ENCODE measurements around the gene IKZF2.

IKZF2 gene

GRCh38 chr2:212994976-212995375 lies 156.4 kb downstream of the IKZF2 start:
- DNase-seq: no peak

DNA sequence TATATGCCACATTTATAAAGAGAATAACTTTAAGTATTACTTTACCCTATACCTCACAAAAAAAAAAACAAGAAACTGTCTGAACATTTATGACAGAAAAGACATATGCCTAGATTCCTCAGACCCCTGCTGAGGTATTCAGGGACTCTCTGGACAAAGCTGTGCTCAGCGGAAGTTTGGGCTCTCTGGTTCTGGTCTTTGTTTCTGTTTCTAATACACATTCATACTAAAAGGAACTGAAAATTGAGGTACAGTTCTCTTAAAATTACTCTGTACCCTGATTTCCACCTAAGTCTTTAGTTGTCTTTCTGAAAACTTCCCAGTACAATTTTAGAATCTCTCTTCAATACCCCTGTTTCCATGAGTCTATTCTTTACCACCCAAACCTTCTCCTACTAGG lies 160.3 kb downstream of the IKZF2 start:
- DNase-seq: no peak

GRCh38 chr2:212990697-212991096 lies 160.7 kb downstream of the IKZF2 start:
- DNase-seq: no peak

- DNase-seq: no peak
Measured at GRCh38 chr2:212987492-212987891, 163.9 kb downstream of the IKZF2 start.

DNA sequence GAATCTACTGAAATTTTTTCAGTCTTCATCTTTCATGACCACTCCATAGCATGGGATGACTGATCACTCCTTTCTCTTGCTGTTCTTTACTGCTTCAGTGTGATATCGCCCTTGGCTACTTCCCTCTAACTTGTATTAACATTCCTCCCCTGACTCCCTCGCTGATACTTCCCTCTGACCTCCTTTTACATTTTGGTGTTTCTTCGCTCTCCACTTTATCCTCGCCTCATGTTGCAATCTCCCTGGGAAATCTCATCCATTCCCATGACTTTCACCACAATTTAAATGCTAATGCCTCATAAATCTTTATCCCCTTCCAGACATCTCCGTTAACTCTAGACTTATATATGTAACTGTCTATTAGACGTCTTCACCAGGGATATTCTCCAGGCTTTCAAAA lies 167.3 kb downstream of the IKZF2 start:
- no peak for DNase-seq

- DNase-seq: no peak
Measured at GRCh38 chr2:212979799-212980198, 171.6 kb downstream of the IKZF2 start.

DNA sequence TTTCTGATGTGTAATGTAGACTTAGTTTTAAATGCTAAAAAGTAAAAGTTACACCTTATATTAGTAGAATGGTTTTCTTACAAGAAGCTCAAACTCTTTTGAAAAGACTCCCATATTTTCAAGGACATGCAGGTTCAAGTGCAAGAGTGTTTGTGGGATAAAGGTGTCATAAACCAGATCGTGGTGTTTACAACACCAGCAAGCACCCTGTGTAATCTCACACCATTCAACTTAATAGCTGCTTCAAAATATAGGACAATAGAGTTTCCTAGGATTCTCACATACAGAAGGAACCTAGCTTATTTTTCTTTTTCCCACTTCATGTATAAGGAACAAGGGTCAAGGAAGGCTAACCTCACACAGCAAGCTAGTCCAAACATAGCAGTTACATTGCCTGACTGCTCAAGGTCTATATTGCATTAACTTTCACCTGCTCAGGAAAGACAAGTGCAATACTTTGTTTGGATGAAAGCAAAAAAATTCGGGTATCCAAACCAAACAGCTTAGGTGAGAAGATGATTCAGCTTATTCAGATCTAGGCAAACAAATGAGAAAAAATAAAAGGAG lies 172.3 kb downstream of the IKZF2 start:
- no peak for DNase-seq

DNA sequence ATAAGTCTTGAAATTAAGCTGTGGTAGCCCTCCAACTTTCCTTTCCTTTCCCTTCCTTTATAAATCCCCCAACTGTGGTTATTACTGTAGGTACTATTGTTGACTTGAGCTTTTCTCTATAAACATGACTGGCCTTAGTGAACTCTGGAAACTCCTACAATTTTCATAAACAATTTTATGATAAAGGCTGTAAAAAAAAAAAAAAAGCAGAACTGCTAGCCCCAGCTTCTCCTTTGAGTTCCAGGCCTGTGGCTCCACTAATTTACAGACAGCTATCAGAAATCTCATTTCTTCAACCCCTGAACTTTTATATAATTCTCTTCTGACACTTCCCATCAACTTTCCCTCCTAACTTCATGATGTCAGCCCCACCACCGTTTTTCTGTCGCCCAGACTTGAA lies 174.3 kb downstream of the IKZF2 start:
- no peak for DNase-seq

GRCh38 chr2:212975333-212975732 lies 176.1 kb downstream of the IKZF2 start:
- no peak for DNase-seq

- no peak for DNase-seq
Measured at GRCh38 chr2:212974692-212975091, 176.7 kb downstream of the IKZF2 start.

DNA sequence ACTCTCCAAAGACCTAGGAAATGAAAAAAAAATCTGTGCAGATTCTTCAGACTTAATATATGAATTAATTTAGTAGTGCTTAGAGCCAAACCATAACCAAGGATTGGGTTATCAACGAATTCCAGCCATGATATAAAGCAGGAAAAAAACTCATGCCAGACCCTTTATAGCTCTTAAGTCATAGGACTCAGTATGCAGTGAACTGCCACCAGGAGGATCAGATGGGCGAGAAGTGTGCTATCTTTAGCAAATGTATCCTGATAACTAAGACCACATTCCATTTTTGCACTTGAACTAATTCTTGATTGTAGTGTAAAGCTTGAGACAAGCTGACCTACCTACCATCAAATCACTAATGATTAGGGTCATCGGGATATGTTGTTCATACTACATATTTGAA lies 178.1 kb downstream of the IKZF2 start:
- no peak for DNase-seq

DNA sequence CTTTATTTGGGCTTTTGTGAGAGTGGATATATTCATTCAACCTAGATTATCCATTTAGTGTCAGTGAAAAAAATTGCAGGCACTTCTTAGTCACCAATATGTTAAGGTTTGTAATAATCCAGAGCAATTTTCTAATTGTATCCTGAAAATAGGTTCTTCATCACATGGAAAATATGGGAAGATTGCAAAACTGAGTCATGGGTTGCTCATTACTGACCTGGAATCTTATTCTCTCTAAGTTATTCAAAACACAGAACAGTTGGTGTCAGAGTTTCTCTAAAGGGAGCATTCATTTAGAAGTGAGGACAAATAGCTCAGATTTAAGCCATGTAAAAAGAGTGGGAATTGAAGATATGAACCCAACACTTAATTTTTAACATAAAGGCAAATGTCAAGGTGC lies 181.3 kb downstream of the IKZF2 start:
- DNase-seq: no peak

GRCh38 chr2:212968284-212969081 lies 182.9 kb downstream of the IKZF2 start:
- DNase-seq: no peak

DNA sequence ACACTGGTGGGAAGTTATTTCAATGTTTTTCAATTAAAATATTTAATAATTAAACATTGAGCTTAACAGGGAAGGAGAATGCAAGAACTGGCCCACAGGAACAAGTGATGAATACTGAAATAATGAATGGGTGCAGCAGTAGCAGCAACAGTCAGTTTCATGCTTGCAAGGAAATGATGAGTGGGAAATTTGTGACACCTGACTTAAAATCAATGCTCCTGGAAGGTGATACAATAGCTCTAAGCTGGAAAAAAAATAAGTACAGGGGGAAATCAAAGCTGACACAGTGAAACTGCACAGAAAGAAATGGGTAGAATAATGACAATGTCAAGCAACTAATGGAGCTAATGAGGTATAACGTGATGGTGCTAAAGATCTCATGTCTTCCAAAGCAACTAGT lies 184.5 kb downstream of the IKZF2 start:
- DNase-seq: no peak

DNA sequence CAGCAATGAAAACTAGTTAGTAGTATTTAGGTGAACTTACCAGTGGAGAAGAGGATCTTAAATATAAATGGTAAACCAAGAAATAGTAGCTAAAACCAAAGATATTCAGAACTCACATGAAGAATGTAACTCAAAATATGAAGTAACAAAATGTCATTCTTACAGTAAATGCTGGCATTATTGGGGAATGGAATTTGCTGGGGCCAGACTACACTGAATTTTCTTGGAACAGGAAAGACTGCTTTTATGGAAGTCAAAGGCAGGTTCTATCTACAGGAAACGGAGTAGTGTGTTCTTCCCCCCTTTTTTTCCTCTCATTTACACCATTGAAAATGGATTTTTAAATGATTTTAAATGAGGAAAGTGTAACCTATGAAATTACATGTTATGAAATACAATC lies 188.7 kb downstream of the IKZF2 start:
- DNase-seq: no peak

DNA sequence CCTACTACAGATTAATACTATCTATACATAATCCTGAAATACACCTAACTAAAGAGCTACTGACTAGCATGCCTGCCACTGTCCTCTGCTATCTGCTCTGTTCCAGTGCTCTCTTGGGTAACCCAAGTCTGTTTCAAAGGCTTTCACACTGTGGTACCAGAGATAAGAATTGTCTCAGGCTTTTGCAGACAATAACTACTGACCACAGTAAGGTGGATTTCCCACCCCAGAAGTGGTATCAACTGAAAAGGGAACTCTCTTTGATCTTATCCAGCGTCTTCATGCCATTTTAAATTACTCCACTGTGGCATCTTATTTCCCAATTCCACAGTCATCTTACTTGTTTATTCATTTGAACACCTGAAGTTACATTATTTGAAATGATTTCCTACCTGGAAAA lies 190.2 kb downstream of the IKZF2 start:
- no peak for DNase-seq

- DNase-seq: no peak
Measured at GRCh38 chr2:212960336-212960735, 191.1 kb downstream of the IKZF2 start.

- no peak for DNase-seq
Measured at GRCh38 chr2:212959471-212960117, 191.8 kb downstream of the IKZF2 start.

GRCh38 chr2:212958757-212959295 lies 192.6 kb downstream of the IKZF2 start:
- DNase-seq: peak; percentile 13

- no peak for DNase-seq
Measured at GRCh38 chr2:212958133-212958532, 193.3 kb downstream of the IKZF2 start.

- no peak for DNase-seq
Measured at GRCh38 chr2:212957624-212958023, 193.8 kb downstream of the IKZF2 start.

GRCh38 chr2:212956665-212957607 lies 194.5 kb downstream of the IKZF2 start:
- DNase-seq: no peak

Data from CD4-positive, alpha-beta T cell treated with Interleukin-21 for 1 hour (primary cell).